Activated CD4-positive, alpha-beta T cell treated with anti-CD3 and anti-CD28 coated beads, Interleukin-2, amount 50 U/mL, for 4 hours (primary cell): Measurements from ENCODE around the gene ADAMTSL2.

Experiments
- DNase-seq, 2 experiments: peaks; one replicate each; pipeline ENCODE4 v3.0.0-alpha.2; 2020

ADAMTSL2 gene

GRCh38 chr9:133591116-133591910 is 56.8 kb downstream of the ADAMTSL2 start:
- DNase-seq: no peak

GRCh38 chr9:133591985-133592384 is 57.5 kb downstream of the ADAMTSL2 start:
- no peak for DNase-seq

- DNase-seq: no peak
Observed at GRCh38 chr9:133592731-133593409, 58.4 kb downstream of the ADAMTSL2 start.

DNA sequence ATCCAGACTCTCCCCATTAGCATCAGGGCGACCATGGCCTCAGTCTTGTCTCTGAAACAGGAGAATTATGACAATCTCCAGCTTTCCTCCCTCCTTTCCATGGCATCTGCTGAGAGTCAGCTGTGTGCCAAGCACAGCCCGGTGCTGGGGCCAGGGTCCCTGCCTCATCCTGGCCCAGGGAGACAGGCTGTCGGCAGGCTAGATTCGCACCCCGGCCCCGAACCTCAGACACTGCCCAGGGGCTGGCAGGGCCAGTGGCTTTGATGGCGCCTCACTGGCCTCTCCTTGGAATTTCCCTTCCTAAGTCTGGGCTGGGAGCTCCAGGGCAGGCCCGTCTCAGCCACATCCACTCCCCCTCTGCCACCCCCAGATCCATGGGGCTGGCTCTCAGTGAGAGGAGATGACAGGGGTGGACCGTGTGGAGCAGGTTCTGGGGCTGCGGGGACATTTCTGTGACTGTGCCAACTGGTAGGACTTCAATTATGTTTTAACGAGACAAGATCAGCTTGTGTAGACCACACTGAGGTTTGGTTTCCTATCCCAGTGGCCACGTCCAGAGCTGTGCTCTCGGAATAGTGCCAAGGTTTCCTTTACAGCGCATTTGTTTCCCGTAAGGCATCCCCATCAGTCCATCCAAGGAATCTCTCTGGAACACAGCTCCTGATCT is 59.2 kb downstream of the ADAMTSL2 start:
- no peak for DNase-seq

GRCh38 chr9:133594310-133594709 is 59.8 kb downstream of the ADAMTSL2 start:
- DNase-seq: no peak

DNA sequence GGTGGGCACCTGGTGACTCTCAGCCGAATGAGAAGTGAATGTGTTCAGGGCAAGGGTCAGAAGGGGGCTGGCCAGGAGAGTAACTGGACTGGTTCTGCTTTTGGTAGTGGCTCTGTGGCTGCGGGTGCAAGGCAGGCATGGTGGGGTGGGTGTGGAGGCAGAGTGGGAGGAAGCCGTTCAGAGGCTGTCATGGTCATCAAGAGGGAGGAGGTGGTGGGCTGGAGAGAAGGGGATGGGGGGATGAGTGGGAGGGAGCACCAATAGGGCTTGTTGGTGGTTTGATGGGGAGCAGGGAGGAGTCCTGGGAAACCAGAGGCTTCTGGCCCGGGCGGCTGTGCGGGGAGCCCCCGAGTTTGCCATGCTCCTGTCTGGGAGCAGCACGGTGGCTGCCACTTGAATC is 61.4 kb downstream of the ADAMTSL2 start:
- DNase-seq: no peak

- no peak for DNase-seq
Observed at GRCh38 chr9:133597316-133597957, 62.9 kb downstream of the ADAMTSL2 start.

DNA sequence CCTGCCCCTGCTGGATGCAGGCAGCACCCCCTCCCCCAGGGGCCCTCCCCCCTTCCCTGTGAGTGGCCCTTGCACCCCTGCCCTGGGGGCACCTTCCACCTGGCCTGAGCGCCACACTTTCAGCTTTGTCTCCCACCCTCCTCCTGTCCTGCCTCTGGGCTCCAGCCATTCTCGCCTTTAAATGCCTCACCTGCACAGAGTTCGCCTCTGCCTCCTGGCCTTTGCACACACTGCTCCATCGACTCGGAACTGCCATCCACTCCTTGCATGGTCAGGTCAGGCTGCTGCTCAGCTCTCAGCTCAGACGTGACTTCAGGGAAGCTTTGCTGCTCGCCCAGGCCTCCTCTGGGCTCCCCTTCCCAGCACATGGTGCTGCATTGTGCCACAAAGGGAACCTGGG is 64.5 kb downstream of the ADAMTSL2 start:
- no peak for DNase-seq

- DNase-seq: no peak
Observed at GRCh38 chr9:133599470-133600173, 65.1 kb downstream of the ADAMTSL2 start.

DNA sequence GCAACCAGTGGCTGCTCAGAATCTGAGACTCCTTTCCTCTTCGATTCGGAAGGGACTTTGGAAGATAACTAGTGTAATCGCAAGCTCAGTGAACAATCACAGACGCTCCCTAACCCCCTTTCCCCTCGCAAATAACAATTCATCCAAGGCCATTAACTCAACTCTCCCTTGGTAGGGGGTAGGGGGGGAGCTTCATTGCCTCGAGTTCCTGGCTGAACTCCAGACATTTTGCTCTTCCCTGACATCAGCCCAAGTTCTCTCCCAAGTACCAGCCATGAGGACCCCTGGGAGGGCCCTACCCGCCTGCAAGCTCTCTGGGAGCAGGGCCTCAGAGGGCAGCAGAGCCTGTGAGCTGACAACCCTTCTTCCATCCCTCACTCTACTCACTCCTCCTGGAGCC is 66.2 kb downstream of the ADAMTSL2 start:
- DNase-seq: no peak

DNA sequence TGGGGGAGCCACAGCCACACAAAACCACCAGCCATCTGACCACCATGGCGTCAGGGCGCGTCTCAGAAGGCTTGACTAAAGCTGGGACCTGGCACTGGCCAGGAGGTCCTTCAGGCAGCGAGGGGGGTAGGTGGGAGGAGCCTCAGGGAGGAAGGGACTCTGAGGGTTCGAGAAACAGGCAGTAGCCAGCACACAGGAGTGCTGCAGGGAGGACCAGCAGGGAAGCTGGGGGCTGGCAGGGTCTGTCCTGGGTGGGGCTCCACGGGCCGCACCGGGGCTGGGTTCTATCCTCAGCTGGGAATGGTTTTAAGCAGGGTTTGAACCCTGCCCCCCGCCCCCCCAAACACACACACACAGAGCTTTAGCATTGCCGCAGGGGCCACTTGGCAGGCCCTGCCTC is 67.2 kb downstream of the ADAMTSL2 start:
- no peak for DNase-seq

DNA sequence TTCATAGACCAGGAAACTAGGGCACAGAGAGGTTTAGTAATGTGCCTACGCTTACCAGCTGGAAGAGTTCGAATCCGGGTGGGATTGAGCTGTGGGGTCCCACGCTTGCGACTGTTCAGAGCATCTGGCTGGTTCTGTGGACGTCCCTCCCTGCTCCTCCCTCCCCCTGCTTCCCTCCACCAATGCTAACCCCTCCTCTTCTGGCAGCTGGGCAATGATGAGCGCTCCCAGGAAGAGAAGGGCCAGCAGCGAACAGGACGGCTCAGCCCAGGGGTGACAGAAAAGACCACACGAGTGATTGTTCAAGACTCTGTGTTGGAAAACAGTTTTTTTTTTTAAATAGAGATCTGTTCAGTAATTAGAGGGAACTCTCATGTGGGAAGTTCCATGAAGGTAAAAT is 67.8 kb downstream of the ADAMTSL2 start:
- DNase-seq: no peak

- no peak for DNase-seq
Observed at GRCh38 chr9:133603135-133603927, 68.8 kb downstream of the ADAMTSL2 start.

DNA sequence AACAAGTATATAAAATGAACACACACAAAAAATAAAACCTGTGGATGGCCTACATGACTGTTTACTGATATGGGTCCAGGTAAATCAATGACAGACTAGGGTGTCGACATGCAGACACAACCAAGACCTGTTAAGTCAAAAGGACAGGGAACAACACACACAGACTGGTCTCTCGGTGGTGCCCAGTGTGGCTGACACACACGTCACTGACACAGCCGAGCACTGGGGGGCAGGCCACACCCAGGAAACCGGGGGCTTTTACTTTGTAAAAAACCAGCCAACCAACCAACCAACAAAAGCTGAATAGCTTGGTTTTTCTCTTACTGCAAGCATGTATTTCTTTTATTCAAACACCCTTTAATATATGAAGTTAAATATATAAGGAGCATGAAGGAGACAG is 69.7 kb downstream of the ADAMTSL2 start:
- peak; percentile 10 to 14 for DNase-seq

DNA sequence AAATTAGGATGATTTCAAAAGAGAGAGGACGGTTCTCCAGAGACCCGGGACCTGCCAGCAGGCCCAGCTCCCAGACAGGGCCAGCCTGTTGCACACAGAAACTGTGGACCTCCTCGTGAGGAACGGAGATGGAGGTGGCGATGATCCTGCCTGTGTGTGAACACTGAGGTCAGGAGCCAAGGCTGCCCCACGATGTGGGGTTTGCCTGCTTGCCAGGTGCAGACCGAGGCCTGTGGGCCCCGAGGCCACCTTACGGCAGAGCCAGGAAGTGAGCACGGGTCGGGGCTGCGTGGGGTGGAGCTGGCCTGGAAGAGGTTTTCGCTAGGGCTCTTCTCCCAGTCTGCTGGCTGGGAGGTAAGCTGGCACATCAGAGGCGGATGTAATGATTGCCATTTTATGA is 70.4 kb downstream of the ADAMTSL2 start:
- DNase-seq: no peak

GRCh38 chr9:133605446-133605845 is 70.9 kb downstream of the ADAMTSL2 start:
- DNase-seq: no peak

- no peak for DNase-seq
Observed at GRCh38 chr9:133605856-133606707, 71.6 kb downstream of the ADAMTSL2 start.

DNA sequence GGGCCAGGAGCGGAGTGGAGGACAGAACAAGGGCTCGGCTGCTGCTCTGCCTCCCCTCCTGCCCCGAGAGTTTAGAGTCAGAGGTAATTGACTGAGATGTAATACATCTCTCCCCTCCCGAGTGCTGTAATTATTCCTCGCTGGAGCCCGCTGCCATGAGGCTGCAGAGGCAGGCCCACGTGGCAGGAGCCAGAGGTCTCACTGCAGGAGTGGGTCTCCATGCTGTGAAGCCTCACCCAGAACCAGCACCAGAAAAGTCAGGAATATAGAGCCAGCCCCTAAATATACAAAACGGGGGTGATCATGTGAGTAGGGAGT is 72.2 kb downstream of the ADAMTSL2 start:
- DNase-seq: no peak

DNA sequence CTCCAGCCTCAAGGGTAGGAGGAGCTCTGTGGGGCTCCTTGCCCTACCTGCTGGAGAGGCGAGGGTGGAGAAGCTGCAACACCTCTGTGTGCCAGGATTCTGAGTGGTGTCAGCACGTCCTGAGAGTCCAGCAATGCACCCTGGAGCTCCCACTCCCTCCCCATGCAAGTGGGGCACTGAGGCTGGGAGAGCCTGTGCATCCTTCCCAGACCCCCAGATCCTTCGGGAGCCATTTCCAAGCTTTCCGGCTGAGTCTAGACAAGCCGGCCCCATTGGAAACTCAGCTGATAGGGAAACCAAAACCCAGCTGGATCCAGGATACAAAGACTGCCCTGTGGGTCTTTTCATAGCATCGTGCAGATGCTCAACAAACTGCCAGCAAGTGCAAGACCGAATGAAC is 72.9 kb downstream of the ADAMTSL2 start:
- DNase-seq: no peak

- no peak for DNase-seq
Observed at GRCh38 chr9:133607976-133608375, 73.5 kb downstream of the ADAMTSL2 start.

DNA sequence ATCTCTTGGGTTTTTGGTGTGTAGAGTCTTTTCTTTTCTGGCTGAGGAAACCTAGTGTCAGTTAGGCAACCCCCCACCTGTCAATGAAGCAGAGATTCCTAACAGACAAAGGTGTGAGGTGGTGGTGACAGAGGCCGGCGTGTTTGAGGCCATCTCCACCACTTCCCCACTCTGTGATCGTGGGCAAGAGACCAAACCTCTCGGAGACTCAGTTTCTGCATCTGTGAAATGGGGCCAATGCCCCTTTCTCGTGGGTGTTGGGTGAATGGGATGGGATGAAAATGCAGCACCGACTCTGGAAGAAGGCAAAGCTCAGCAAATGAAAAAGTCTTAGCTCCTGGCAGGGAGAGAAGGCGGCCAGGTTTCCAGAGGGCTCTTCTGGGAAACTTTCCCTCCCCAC is 73.9 kb downstream of the ADAMTSL2 start:
- DNase-seq: no peak
